GM12891 (cell line): ENCODE data around the gene CTSE.

Experiments used
- DNase-seq: peaks from one replicate; pipeline ENCODE4 v3.0.0; 2011; ENCODE audit warnings: low spot score; ENCODE audit not compliant: insufficient read length
- FAIRE-seq: peaks from 2 replicates; lab custom pipeline; 2011; peaks lifted over from hg19 to GRCh38; lab: Jason Lieb, UNC
- PAX5 ChIP-seq: IDR thresholded peaks from 2 replicates; pipeline ENCODE4 v1.6.1; 2011; ENCODE audit warnings: low read length, moderate library complexity, mild to moderate bottlenecking; ENCODE audit not compliant: insufficient read depth, severe bottlenecking
- POLR2A ChIP-seq: IDR thresholded peaks from 2 replicates; pipeline ENCODE4 v1.6.1; 2011; ENCODE audit warnings: low read depth, low read length, control low read depth
- POLR2AphosphoS5 ChIP-seq: IDR thresholded peaks from 2 replicates; pipeline ENCODE4 v1.6.1; 2011; ENCODE audit warnings: low read depth, low read length, control low read depth
- POU2F2 ChIP-seq: IDR thresholded peaks from 2 replicates; pipeline ENCODE4 v1.6.1; 2011; ENCODE audit warnings: low read depth, mild to moderate bottlenecking, control low read depth, low read length, moderate library complexity
- SPI1 ChIP-seq: IDR thresholded peaks from 2 replicates; pipeline ENCODE4 v1.6.1; 2011; ENCODE audit warnings: low read depth, low read length, control low read depth
- TAF1 ChIP-seq: IDR thresholded peaks from 2 replicates; pipeline ENCODE4 v1.6.1; 2011; ENCODE audit warnings: low read depth, low read length, control low read depth

CTSE gene

GRCh38 chr1:205961991-205962820 is 61.5 kb downstream of the CTSE start:
- no peak for DNase-seq
- TF ChIP-seq TAF1: no peak
- TF ChIP-seq PAX5: no peak
- TF ChIP-seq POLR2A: no peak
- no peak for TF ChIP-seq POLR2AphosphoS5
- no peak for TF ChIP-seq POU2F2
- TF ChIP-seq SPI1: no peak
- no peak for FAIRE-seq

GRCh38 chr1:205961405-205961804 is 62.3 kb downstream of the CTSE start:
- DNase-seq: no peak
- FAIRE-seq: no peak
- TF ChIP-seq PAX5 (no peak), POU2F2 (no peak), POLR2A (no peak), POLR2AphosphoS5 (no peak), SPI1 (no peak), TAF1 (no peak)

DNA sequence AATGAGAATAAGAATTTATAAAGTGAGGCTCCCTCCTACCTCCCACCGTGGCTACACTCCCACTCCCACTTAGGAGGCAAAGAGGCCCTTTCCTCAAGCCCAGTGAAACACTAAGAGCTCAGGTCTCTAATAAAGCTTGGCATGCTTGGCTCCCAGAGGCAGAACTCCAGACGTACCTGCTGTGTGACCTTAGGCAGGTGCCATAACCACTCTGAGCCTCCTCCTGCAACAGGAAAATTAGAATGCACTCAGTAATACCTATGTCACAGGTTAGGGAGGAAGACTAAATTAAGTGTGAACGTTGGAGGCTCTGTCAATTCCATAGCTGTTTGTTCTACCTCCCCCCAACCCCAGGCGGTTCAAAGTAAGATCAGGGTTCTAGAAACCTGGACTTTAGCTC is 63.9 kb downstream of the CTSE start:
- FAIRE-seq: no peak
- no peak for TF ChIP-seq POLR2A
- no peak for TF ChIP-seq TAF1
- TF ChIP-seq POU2F2: no peak
- no peak for TF ChIP-seq PAX5
- no peak for TF ChIP-seq SPI1
- no peak for TF ChIP-seq POLR2AphosphoS5
- no peak for DNase-seq
